Epidermal melanocyte (primary cell): ENCODE data around the gene PREX1.
"Not testable (repeated sequence)": the region's sequence is repeated elsewhere in the genome, so short reads cannot be mapped to it uniquely, and the experiment has no call there.

Experiments used
- DNase-seq: peaks from one replicate; pipeline ENCODE4 v3.0.0; 2011; ENCODE audit warnings: low spot score; ENCODE audit not compliant: insufficient read length

Gene PREX1

GRCh38 chr20:48812600-48813445 is 15.0 kb downstream of the PREX1 start:
- no peak for DNase-seq

DNA sequence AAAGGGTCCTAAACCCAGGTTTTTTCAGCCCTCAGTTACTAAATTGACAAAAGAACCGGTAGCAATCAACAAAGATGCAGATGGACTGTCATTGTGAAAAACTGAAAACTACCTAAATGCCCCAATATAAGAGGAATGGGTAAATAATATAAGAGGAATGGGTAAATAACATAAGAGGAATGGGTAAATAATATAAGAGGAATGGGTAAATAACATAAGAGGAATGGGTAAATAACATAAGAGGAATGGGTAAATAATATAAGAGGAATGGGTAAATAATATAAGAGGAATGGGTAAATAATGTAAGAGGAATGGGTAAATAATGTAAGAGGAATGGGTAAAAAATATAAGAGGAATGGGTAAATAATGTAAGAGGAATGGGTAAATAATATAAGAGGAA is 15.7 kb downstream of the PREX1 start:
- not testable (repeated sequence) for DNase-seq

DNA sequence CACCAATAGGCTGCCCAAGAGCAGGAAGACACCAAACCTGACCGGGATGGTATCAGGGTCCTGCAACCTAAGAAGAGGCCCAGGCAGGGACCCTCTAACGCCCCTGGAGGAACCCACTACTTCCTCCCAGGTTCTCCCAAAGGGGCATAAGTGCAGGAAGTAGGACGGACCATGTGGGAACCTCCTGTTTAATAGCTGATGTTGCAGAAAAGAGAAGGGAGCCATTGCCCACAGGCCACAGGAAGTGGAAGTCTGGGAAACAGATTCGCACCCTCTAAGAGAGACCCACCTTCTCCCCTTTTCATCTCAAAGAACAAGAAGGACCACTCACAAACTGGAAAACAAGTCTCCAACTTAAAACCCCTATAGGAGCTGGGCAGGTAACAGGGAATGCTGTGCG is 18.1 kb downstream of the PREX1 start:
- DNase-seq: no peak

DNA sequence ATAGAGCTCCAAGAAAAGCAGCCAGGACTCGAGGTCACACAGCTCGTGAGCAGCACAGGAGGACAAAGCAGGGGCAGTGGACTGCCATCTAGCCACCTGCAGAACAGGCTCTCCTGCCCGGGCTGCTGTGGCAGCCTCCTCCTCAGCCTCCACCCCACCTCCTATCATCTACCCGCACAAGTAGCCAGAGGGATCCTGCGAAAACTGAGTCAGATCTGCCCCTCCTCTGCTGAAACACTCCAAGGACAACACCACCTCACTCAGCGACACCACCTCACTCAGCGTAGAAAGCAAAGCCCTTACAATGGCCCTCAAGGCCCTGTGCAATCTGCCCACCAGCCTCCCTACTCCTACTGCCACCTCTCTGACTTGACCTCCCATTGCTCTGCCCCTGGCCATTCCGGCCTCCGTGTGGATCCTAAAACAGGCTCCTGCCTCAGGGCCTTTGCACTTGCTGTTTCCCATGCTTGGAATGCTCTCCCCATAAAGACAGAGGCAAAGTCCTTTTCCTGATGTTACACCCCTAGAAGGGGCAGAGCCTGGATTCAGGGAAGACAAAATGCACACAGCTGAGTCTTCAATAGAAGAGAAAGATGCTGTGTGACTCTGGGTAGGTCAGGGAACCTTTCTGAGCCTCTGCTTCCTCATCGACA is 19.3 kb downstream of the PREX1 start:
- no peak for DNase-seq

GRCh38 chr20:48807586-48808381 is 20.0 kb downstream of the PREX1 start:
- no peak for DNase-seq

DNA sequence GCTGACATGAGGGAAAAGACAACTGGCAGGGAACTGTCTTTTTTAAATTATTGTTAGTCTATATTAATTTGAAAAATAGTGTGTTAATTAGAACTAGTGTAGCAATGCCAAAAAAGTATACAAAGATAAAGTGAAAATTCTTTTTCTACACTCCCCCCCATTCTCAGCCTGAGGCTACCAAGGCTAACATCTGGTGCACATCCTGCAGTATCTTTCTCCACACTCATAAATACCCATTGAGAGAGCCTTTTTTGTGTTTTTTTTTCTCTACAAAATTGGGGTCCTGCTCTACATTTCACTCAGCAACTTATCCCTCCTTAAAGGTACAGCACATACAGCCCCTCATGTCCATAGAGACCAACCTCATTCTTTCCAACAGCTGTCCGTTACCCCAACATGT is 20.7 kb downstream of the PREX1 start:
- DNase-seq: no peak

DNA sequence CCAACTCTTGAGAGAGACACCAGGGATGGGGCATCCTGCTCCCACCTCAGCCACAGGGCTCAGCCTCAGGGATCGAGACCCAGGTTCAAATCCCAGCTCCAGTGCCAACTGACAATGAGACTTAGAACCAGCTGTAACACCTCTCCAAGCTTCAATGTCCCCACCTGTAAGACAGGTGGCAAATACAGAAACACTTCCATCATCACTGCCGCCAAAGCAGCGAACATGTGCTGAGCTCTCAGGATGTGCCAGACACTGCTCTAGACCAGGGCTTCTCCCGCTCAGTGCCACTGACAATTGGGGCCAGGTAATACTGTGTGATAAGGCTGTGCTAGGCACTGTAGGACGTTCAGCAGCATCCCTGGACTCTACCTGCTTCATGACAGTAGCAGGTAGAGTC is 22.1 kb downstream of the PREX1 start:
- DNase-seq: no peak

DNA sequence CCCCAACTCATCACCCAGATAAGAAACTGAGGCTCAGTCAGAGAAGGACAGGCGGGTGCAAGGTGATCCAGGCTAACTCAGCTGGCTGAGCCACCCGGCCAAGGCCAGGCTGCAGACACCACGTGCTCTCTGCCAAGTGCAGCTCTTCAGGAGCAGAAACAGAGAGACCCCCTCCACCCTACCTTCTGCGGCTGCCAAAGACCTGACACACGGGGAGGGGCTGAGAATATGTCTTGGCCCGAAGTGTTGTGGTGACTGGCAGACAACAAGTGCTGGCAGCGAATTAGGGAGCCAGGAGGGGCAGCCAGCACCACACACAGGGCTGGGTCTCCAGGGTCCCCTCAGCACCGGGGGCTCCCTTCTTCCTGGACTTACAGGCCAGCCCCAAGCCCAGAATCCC is 22.5 kb downstream of the PREX1 start:
- DNase-seq: no peak

DNA sequence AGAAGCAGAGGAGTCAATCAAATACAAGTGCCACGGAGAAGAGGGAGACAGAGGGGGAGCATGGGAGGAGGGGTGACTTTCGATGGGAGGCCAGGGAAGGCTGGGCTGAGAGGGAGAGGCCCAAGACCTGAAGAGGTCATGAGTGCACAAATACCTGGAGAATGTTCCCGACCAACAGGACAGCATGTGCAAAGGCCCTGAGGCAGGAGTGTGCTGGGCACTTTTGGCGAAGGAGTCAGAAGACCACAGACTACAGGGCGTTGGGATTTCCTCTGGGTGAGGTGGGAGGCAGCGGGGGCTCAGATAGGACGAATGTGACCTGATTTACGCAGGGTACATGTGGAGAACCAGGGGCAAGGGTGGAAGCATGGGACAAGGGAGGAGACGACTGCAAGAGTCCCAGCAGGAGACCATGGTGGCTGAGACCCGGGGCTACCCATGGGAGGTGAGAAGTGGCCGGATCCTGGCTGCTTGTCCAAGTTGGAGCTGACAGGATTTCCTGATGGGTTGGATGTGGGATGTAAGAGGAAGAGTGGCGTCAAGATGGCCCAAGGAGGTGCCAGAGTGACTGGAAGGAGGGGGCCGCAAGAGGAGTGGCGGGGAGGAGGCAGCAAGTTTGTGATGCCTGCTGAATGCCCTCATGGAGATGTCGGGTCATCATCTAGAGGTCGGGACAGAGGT is 23.4 kb downstream of the PREX1 start:
- DNase-seq: no peak

DNA sequence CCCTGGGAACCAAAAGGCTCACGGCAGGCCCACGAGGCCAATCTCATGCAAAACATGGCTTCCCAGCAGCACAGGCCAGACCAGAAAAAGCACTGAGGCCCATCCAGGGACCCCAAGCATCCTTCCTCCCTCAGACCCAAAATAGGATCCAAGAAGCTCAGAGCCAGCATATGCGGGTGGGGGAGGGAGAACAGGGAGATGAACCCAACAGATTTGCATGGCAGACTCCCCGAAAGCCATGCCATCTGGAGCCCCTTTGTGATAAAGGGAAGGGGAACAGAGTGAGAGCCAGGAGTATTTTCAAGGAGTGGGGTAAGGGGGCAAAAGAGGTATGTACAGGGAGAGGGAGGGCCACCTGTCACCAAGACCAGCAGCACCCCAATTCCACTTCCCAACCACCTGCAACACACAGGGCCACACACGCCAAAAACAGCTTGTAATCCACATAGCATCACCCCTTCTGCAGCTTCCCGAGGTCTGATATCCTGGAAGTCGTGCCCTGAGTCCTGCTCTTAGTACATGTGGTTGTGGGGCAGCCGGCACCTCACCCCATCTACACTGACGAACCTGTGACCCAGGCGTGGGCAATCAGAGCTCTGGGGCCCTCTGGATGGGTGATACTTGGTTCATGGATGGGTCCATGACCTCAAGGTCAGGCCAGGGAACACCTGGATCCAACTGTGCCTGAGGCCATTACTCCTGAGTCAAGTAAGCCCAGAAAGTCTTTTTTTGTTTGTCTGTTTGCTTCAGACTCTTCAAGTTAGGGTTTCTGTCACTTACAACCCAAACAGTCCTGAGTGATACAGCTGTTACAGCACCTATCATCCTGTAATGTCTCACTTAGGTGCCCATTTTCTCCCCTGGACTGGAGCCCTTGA is 24.4 kb downstream of the PREX1 start:
- no peak for DNase-seq

GRCh38 chr20:48802647-48803046 is 25.2 kb downstream of the PREX1 start:
- no peak for DNase-seq

DNA sequence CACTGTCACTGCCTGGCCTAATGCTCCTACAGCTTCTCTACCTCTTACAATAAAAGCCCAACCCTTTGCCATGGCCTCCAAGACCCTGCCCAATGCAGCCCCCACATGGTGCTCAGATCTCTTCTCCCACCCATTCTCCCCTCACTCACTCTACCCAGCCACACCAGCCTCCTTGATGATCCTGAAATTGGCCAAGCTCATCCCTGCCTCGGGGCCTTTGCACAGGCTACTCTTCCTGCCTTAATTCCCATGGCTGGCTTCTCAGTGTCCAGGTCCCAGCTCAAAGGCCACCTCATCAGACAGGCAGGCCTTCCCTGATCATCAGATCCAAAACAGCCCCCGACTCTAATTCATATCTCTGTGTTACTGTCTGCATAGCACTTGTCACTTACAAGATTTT is 25.6 kb downstream of the PREX1 start:
- DNase-seq: no peak

GRCh38 chr20:48801197-48801596 is 26.6 kb downstream of the PREX1 start:
- DNase-seq: no peak

DNA sequence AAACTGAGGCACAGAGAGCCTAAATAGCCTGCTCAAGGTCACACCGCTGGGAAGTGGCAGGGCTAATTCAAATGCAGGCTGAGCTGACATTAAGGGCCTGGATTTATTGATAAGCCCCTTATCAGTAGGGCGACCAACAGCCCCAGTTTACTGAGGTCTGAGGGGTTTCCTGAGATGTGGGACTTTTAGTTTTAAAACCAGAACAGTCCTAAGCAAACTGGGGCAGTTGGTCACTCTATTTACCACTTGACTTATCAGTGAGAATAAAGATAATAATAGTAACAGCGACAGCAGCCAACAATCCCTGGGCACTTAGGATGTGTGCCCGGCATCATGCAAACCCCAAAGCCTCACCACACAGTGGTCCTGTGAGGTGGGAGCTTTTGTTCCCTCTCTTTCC is 27.6 kb downstream of the PREX1 start:
- DNase-seq: no peak

DNA sequence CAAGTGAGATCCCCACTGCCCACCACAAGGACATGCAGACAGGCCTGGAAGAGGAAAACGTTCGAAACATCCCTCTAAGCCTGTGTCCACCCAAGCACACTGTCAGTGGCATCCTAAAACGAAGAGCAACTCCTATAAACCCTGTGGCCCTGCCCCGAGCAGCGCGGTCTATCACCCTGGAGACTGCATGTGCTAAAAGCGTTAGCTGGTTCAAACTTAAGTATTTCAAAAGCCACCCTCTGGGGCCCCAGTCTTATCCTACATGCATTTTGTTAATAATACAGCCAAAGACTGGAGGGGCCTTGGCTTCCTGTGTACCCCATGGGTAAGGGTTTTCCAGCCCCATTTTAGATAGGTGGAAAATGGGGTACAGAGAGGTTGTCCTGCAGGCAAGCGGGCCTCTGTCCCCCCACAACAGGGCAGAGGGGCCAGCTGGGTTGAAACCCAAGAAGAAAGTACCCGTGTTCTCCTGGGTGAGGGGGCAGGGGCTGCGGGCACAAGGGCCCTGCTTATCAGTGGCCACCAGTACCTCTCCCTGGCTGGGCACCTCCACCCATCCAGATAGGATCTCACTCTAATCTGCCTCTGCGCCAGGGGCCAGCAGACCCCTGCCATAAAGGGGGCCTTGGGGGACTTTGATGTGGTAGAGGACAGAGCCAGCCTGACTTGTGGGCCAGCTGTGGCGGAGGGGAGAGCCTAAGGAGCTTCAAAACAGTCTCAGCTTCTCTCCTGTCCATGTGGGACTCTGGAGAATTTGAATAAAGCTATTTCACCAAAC is 28.3 kb downstream of the PREX1 start:
- no peak for DNase-seq

GRCh38 chr20:48797850-48798747 is 29.7 kb downstream of the PREX1 start:
- no peak for DNase-seq

DNA sequence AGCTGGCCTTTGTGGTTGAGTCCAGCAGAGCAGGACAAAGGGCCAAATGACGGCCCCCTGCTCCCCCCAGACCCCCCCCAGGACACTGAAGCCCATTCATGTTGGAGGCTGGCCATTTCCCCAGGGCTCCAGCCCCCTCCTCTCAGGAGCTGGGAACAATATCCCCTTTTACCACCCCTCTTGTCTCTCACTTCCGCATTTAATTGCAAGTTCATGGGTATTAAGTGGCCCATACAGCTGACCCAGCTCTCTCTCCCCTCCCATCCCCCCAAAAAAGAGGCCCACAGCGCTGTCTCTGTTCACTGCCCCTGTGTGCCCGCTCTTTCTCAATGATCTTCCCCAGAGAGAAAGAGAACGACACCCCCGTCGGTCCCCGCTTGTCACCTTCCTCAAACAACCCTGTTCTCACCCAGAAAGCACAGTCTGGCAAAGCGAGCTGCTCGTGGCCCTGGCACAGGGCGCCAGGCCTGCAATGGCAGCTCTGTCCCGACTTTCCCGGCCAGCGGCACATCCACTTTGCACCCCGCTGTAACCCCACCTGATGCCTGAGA is 30.4 kb downstream of the PREX1 start:
- DNase-seq: no peak

GRCh38 chr20:48795732-48796131 is 32.1 kb downstream of the PREX1 start:
- no peak for DNase-seq
